Upper lobe of left lung (tissue), 4 donors: Measurements from ENCODE around the gene IGFL1.

ENCODE experiments used
- EP300 ChIP-seq, 4 donors: sonication (generic); formaldehyde crosslinking; IDR thresholded peaks; one replicate each; pipeline ENCODE4 v1.5.1; 2017; ENCODE audit warnings: antibody characterized with exemption in 4 of 4, control low read depth in 2 of 4
- TF ChIP-seq, protein P1 (sequence below), 6 experiments: fragments of 450-650 bp in 4 of 6; fragments of 200-600 bp in 2 of 6; sonication (generic) in 2 of 6; IDR thresholded peaks; one replicate each; pipeline ENCODE4 v1.5.1; 2016 to 2019; ENCODE audit warnings: antibody characterized with exemption in 6 of 6

DNA sequence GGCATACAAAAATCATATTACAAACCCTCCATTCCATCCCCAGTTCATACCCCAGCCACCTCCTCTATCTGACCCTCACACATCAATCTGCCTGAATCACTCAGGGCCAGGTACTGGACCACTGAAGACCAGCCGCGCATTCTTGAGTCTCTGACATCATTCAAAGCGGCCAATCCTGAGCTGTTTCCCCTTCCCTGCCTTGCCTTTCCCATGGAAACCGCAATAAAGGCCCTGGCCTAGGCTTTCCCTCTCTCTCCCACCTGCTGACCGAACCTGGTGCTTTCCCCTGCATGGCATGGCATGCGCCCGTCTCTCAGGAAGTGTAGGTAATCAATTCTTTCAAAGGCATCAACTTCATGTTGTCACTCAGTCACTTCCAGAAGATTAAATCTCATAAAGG is 49.6 kb downstream of the IGFL1 start:
- TF ChIP-seq, protein P1, sequence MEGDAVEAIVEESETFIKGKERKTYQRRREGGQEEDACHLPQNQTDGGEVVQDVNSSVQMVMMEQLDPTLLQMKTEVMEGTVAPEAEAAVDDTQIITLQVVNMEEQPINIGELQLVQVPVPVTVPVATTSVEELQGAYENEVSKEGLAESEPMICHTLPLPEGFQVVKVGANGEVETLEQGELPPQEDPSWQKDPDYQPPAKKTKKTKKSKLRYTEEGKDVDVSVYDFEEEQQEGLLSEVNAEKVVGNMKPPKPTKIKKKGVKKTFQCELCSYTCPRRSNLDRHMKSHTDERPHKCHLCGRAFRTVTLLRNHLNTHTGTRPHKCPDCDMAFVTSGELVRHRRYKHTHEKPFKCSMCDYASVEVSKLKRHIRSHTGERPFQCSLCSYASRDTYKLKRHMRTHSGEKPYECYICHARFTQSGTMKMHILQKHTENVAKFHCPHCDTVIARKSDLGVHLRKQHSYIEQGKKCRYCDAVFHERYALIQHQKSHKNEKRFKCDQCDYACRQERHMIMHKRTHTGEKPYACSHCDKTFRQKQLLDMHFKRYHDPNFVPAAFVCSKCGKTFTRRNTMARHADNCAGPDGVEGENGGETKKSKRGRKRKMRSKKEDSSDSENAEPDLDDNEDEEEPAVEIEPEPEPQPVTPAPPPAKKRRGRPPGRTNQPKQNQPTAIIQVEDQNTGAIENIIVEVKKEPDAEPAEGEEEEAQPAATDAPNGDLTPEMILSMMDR (IDR thresholded peaks at IDR 0.05) = no peak
- TF ChIP-seq EP300 (IDR thresholded peaks at IDR 0.05) = no peak
